HCT116 (cell line): ENCODE results near the gene AUTS2. TPM values are rescaled to one million over a fixed set of nuclear protein-coding genes. Genes with fewer than 3 reads are reported as not detected.

Source experiments
- ATAC-seq: fragments of 200-7000 bp; cut with Tn5 transposase; 2 replicates; pipeline ENCODE4 v1.9.1; 2020; ENCODE audit warnings: mild to moderate bottlenecking, moderate library complexity
- BruUV-seq: library from RNA; stranded (reverse); fragments of 400-500 nt; replicated peaks from 2 replicates; lab custom pipeline; 2021; lab: Mats Ljungman, UMichigan
- CTCF ChIA-PET: fragments of 300-600 bp; sonication (Branson Sonifier 250); formaldehyde crosslinking; loops from one replicate; lab custom pipeline; 2021; ENCODE audit warnings: antibody characterized with exemption; lab: Charles Lee
- POLR2A ChIA-PET: fragments of 300-600, 350-600 bp; sonication (Branson Sonifier 250); formaldehyde crosslinking; loops from one replicate; lab custom pipeline; 2021; ENCODE audit warnings: antibody characterized with exemption; lab: Charles Lee
- RAD21 ChIA-PET, 2 experiments: fragments of 300-600 bp; sonication (Branson Sonifier 250); formaldehyde crosslinking; loops; one replicate each; lab custom pipeline; 2023; ENCODE audit warnings: low total read pairs in 2 of 2; ENCODE audit not compliant: uncharacterized antibody in 2 of 2, unreplicated experiment in 2 of 2, low non-redundant PET in 1 of 2; lab: Charles Lee
- DNase-seq: peaks from one replicate; pipeline ENCODE4 v3.0.0-alpha.2; 2010; ENCODE audit warnings: low read depth, low spot score
- H2AFZ ChIP-seq: fragments of 200-600 bp; shearing (Covaris generic), sonication (generic); 2 replicates; pipeline ENCODE4 v1.6.1; 2017; ENCODE audit warnings: low read depth, mixed run types, mixed read lengths, antibody characterized with exemption, low read length; ENCODE audit not compliant: poor library complexity, severe bottlenecking
- H3K27ac ChIP-seq: 2 replicates; pipeline ENCODE4 v1.5.1; 2012; ENCODE audit warnings: low read depth, low read length
- H3K27me3 ChIP-seq: fragments of 200-600 bp; sonication (generic); 2 replicates; pipeline ENCODE4 v1.6.1; 2016; ENCODE audit warnings: mixed run types, low read length, mixed read lengths; ENCODE audit not compliant: insufficient read depth
- H3K36me3 ChIP-seq, 2 experiments: fragments of 200-500 bp in 1 of 2; fragments of 200-600 bp in 1 of 2; sonication (Bioruptor generic) in 1 of 2; sonication (generic) in 1 of 2; 2 replicates each; pipeline versions ENCODE4 v1.5.1 to v1.6.1; 2014 to 2016; ENCODE audit warnings: low read length in 2 of 2, inconsistent platforms in 1 of 2, mixed read lengths in 1 of 2, mixed run types in 1 of 2; ENCODE audit not compliant: insufficient read depth in 2 of 2, control insufficient read depth in 1 of 2
- H3K4me1 ChIP-seq, 2 experiments: fragments of 200-600 bp in 1 of 2; sonication (generic) in 1 of 2; 2 replicates each; pipeline versions ENCODE4 v1.5.1 to v1.6.1; 2012 to 2017; ENCODE audit warnings: low read length in 2 of 2, inconsistent platforms in 1 of 2, mild to moderate bottlenecking in 1 of 2, mixed read lengths in 1 of 2, mixed run types in 1 of 2, moderate library complexity in 1 of 2; ENCODE audit not compliant: insufficient read depth in 2 of 2, control insufficient read depth in 1 of 2
- H3K4me2 ChIP-seq: fragments of 200-600 bp; sonication (generic); 2 replicates; pipeline ENCODE4 v1.6.1; 2017; ENCODE audit warnings: mixed run types, low read length, mixed read lengths
- H3K4me3 ChIP-seq, 2 experiments: fragments of 200-600 bp in 1 of 2; sonication (generic) in 1 of 2; replicated peaks in 1 of 2; 2 replicates each; pipeline ENCODE4 v1.5.1; 2011 to 2016; ENCODE audit warnings: low read length in 2 of 2, control low read depth in 1 of 2, low read depth in 1 of 2, mild to moderate bottlenecking in 1 of 2, mixed read lengths in 1 of 2, mixed run types in 1 of 2
- H3K79me2 ChIP-seq: fragments of 200-600 bp; sonication (generic); 2 replicates; pipeline ENCODE4 v1.6.1; 2017; ENCODE audit warnings: mild to moderate bottlenecking, mixed run types, low read length, moderate library complexity, mixed read lengths; ENCODE audit not compliant: insufficient read depth
- H3K9ac ChIP-seq: fragments of 200-600 bp; sonication (generic); 2 replicates; pipeline ENCODE4 v1.6.1; 2016; ENCODE audit warnings: low read length, mixed read lengths
- H3K9me2 ChIP-seq: fragments of 200-600 bp; sonication (generic), shearing (Covaris generic); 2 replicates; pipeline ENCODE4 v1.6.1; 2017; ENCODE audit warnings: mixed run types, mild to moderate bottlenecking, moderate library complexity; ENCODE audit not compliant: insufficient read depth
- H3K9me3 ChIP-seq, 2 experiments: fragments of 200-500 bp in 1 of 2; fragments of 200-600 bp in 1 of 2; sonication (Bioruptor generic) in 1 of 2; sonication (generic) in 1 of 2; 2 replicates each; pipeline ENCODE4 v1.6.1; 2014 to 2017; ENCODE audit warnings: low read length in 2 of 2, mixed read lengths in 2 of 2, inconsistent platforms in 1 of 2, low read depth in 1 of 2, mild to moderate bottlenecking in 1 of 2, mixed run types in 1 of 2, moderate library complexity in 1 of 2; ENCODE audit not compliant: control insufficient read depth in 1 of 2, insufficient read depth in 1 of 2
- H4K20me1 ChIP-seq: fragments of 200-600 bp; sonication (generic), shearing (Covaris generic); 2 replicates; pipeline ENCODE4 v1.6.1; 2017; ENCODE audit warnings: mixed run types, mild to moderate bottlenecking, moderate library complexity; ENCODE audit not compliant: insufficient read depth
- EGR1 ChIP-seq: IDR thresholded peaks from 2 replicates; pipeline ENCODE4 v1.6.1; 2012; ENCODE audit warnings: low read depth
- EZH2phosphoT487 ChIP-seq: fragments of 200-600 bp; IDR thresholded peaks from 2 replicates; pipeline ENCODE4 v1.6.1; 2018; ENCODE audit warnings: antibody characterized with exemption, borderline replicate concordance
- POLR2A ChIP-seq: IDR thresholded peaks from 2 replicates; pipeline ENCODE4 v1.7.0; 2011; ENCODE audit warnings: borderline replicate concordance; ENCODE audit not compliant: insufficient read depth, insufficient read length; ENCODE audit errors: extremely low read depth
- ZFX ChIP-seq: fragments of 450-650 bp; IDR thresholded peaks from 2 replicates; pipeline ENCODE4 v1.6.1; 2017
- intact Hi-C: fragments of 100-400 bp; cut with micrococcal nuclease; formaldehyde crosslinking; loops from 2 replicates; pipeline ENCODE4 v1.10.0; 2022
- total RNA-seq: library from RNA; stranded (reverse); gene quantifications from one replicate; pipeline ENCODE4 v1.2.1, GENCODE V29; 2021; ENCODE audit not compliant: unreplicated experiment
- TF ChIP-seq, protein P1 (sequence below), 3 experiments: fragments of 200-600 bp in 1 of 3; sonication (generic) in 1 of 3; IDR thresholded peaks in 2 of 3; conservative IDR thresholded peaks in 1 of 3; 2 replicates each; pipeline ENCODE4 v1.5.1; 2012 to 2017; ENCODE audit warnings: low read depth in 2 of 3, low read length in 2 of 3, antibody characterized with exemption in 1 of 3, borderline replicate concordance in 1 of 3, control low read depth in 1 of 3, mild to moderate bottlenecking in 1 of 3, mixed read lengths in 1 of 3, mixed run types in 1 of 3, moderate library complexity in 1 of 3; ENCODE audit not compliant: insufficient read depth in 1 of 3

AUTS2 gene
- total RNA-seq, 1 experiment from 2014 or later = 0.93 TPM

DNA sequence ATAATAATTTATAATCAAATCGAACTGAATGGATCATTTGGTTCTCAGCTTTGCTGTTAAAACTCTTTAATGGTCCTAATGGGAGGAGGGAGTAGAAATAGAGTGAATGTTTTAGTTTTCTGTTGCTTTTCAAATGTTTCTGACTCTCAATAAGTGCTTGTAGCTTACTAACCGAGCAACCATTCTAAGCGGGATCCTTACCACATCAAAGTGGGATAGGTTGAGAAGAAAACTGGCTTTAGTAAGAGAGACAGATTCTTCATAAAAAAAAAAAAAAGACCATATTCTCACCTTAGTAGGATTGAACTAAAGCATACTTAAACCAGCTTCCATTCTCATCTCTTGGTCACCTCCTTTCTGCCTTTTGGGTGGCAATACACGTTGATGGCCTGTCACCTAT, 584.2 kb downstream of the AUTS2 start:
- H3K9me3 ChIP-seq = peaks cover 5 to 29% of the 10 kb centered on the region in 2 experiments; a peak in 2 of 4 replicates
- BruUV-seq = no TSS peak

DNA sequence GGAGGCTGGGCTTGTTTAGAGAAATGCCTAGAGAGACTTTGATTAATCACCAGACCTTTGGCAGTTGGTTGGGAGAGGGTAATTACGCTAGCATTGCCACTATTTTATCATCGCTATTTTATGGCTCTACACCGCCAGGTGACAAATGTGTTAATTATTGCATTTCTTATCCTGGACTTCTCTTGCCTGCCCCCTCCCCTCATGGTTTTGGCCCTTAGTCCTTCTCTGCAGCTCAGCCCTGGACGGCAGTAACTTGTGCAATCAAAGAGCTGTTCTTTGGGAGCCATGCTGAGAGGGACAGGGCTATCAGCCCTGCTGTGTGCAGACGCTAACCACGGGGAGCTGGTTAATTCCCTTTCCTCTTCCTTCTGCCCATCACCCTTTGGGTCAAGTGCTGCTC, 585.0 kb downstream of the AUTS2 start:
- no peak overlapping the region for H3K9ac ChIP-seq
- no peaks in the 10 kb centered on the region for H3K36me3 ChIP-seq
- CTCF ChIA-PET = no interaction called here
- H3K4me3 ChIP-seq = no peak overlapping the region
- intact Hi-C loops = no loop called here
- H3K4me2 ChIP-seq = no peak overlapping the region
- no peaks in the 10 kb centered on the region for H3K4me1 ChIP-seq
- peaks cover 6 to 29% of the 10 kb centered on the region in 2 experiments; a peak in 2 of 4 replicates for H3K9me3 ChIP-seq
- no peak overlapping the region for H2AFZ ChIP-seq
- H3K27me3 ChIP-seq = no peaks in the 10 kb centered on the region
- TF ChIP-seq ZFX (no peak), EGR1 (no peak), EZH2phosphoT487 (no peak)
- TF ChIP-seq, protein P1, sequence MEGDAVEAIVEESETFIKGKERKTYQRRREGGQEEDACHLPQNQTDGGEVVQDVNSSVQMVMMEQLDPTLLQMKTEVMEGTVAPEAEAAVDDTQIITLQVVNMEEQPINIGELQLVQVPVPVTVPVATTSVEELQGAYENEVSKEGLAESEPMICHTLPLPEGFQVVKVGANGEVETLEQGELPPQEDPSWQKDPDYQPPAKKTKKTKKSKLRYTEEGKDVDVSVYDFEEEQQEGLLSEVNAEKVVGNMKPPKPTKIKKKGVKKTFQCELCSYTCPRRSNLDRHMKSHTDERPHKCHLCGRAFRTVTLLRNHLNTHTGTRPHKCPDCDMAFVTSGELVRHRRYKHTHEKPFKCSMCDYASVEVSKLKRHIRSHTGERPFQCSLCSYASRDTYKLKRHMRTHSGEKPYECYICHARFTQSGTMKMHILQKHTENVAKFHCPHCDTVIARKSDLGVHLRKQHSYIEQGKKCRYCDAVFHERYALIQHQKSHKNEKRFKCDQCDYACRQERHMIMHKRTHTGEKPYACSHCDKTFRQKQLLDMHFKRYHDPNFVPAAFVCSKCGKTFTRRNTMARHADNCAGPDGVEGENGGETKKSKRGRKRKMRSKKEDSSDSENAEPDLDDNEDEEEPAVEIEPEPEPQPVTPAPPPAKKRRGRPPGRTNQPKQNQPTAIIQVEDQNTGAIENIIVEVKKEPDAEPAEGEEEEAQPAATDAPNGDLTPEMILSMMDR (IDR thresholded peaks at IDR 0.05 in 2 of 3, conservative IDR thresholded peaks at IDR 0.05 in 1 of 3; ENCODE audit: borderline replicate concordance in 1 of 3, insufficient read depth in 1 of 3, low read depth in 2 of 3, low read length in 2 of 3) = no peak
- RAD21 ChIA-PET = no interaction called here
- no TSS peak for BruUV-seq
- H3K27ac ChIP-seq = no peak overlapping the region
- no peaks in the 10 kb centered on the region for H3K79me2 ChIP-seq
- ATAC-seq (no peak), DNase-seq (no peak)
- no peaks in the 10 kb centered on the region for H3K9me2 ChIP-seq
- no peaks in the 10 kb centered on the region for H4K20me1 ChIP-seq
- POLR2A ChIA-PET = no interaction called here

More for the DNA sequence above, 584.2 kb downstream of the AUTS2 start:
- CTCF ChIA-PET = no interaction called here
- Histone ChIP-seq H3K4me2 (no peak overlapping the region), H3K27me3 (no peaks in the 10 kb centered on the region), H3K79me2 (no peaks in the 10 kb centered on the region), H3K9ac (no peak overlapping the region), H3K27ac (no peak overlapping the region), H4K20me1 (no peaks in the 10 kb centered on the region), H3K4me3 (no peak overlapping the region), H3K4me1 (no peaks in the 10 kb centered on the region), H3K36me3 (no peaks in the 10 kb centered on the region), H2AFZ (no peak overlapping the region), H3K9me2 (no peaks in the 10 kb centered on the region)
- RAD21 ChIA-PET = no interaction called here
- ATAC-seq (no peak), DNase-seq (no peak)
- no peak for TF ChIP-seq EGR1
- TF ChIP-seq, protein P1 (IDR thresholded peaks at IDR 0.05 in 2 of 3, conservative IDR thresholded peaks at IDR 0.05 in 1 of 3; ENCODE audit: borderline replicate concordance in 1 of 3, insufficient read depth in 1 of 3, low read depth in 2 of 3, low read length in 2 of 3) = no peak
- TF ChIP-seq POLR2A = no peak
- intact Hi-C loops = no loop called here
- POLR2A ChIA-PET = no interaction called here
